Measurements from ENCODE around the gene KITLG. TPM values are rescaled to one million over a fixed set of nuclear protein-coding genes. Genes with fewer than 3 reads are reported as not detected.
"Not testable (repeated sequence)": the region's sequence is repeated elsewhere in the genome, so short reads cannot be mapped to it uniquely, and the experiment has no call there.

KITLG gene, protein sequence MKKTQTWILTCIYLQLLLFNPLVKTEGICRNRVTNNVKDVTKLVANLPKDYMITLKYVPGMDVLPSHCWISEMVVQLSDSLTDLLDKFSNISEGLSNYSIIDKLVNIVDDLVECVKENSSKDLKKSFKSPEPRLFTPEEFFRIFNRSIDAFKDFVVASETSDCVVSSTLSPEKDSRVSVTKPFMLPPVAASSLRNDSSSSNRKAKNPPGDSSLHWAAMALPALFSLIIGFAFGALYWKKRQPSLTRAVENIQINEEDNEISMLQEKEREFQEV
- total RNA-seq: 8.6 TPM
- long read RNA-seq, full-length matches to known transcripts: 17 of 18 reads
- long read RNA-seq, partial matches to known transcripts: 1 of 18 reads
- long read RNA-seq, other reads (novel, unspliced or antisense): 0 of 18 reads

DNA sequence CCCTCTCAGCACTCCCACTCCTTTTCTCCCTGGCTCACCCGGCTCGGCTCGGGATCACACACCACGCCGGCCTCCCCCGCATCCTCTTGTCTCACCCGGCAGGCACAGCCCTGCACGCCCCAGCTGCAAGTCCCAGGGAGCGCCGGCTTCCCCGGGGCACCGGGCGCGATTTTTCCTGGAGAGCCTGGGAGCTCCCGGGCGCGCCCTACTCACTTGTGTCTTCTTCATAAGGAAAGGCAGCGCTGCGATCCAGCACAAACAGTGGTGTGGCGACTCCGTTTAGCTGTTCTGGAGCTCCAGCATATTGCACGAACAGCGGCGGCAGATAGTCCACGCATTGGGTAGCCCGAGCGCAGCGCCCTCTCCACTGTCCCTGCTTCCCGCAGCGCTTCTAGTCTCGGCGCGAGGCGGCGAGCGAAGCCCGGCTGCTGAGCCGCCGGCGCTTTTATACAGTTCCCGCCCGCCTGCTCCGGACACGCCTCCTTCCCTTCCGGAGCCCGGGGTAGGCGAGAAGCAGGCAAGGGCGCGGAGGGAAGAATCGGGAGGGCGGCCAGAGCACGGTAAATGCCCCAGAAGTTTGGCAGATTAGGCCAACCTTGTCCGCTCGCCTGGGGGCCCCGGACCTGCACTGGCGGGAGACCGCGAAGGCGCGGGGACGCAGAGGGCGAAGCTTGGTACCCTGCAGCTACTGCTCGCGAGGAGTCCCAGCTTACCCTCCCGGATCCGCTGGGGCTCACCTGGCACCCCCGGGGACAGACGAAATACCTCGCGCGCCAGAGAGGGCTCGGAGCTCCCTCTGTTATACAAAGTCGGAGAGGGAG, at the start of gene KITLG:
Gene KITLG, minus strand, starts transcription at position 421 of the 821 bp plus-strand sequence. Its CDS starts 193 bp downstream, at position 228.
- no peaks in the 10 kb centered on the region for H3K36me3 ChIP-seq

DNA sequence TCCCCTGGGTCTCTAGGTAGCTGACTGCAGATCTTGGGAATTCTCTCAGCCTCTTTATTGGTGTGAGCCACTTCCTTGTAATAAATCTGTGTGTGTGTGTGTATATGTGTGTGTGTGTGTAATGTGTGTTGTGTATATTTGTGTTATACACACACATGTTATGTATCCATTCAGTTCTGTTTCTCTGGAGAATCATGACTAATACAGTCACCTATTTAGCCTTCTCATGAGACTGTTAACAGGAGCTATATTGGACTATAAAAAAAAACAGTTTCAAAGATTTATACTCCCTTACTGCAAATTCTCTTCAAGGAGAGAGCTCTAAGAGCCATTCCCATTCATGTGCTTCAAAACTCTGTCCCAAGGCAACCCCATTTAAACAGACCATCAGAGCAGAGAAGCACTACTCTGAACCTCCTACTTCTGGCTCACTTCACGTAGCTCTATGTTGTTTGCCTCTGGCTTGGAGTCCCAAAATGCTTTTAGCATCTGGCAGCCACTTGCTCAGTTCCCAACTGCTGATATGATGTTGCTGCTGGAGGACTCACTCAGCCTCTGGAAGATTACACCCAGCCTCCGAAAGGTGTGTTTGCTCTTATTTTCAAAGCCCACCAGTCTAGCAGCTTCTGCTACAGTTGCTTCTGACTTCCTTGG, 48.7 kb upstream of the KITLG start:
- Histone ChIP-seq H3K27me3 (ENCODE audit: low read depth) (no peaks in the 10 kb centered on the region), H3K27ac (replicated peaks) (no peak overlapping the region), H3K36me3 (no peaks in the 10 kb centered on the region), H3K4me1 (no peaks in the 10 kb centered on the region), H3K4me3 (no peak overlapping the region), H3K9me3 (replicated peaks) (no peaks in the 10 kb centered on the region)
- no peak for DNase-seq
- TF ChIP-seq, protein P1, sequence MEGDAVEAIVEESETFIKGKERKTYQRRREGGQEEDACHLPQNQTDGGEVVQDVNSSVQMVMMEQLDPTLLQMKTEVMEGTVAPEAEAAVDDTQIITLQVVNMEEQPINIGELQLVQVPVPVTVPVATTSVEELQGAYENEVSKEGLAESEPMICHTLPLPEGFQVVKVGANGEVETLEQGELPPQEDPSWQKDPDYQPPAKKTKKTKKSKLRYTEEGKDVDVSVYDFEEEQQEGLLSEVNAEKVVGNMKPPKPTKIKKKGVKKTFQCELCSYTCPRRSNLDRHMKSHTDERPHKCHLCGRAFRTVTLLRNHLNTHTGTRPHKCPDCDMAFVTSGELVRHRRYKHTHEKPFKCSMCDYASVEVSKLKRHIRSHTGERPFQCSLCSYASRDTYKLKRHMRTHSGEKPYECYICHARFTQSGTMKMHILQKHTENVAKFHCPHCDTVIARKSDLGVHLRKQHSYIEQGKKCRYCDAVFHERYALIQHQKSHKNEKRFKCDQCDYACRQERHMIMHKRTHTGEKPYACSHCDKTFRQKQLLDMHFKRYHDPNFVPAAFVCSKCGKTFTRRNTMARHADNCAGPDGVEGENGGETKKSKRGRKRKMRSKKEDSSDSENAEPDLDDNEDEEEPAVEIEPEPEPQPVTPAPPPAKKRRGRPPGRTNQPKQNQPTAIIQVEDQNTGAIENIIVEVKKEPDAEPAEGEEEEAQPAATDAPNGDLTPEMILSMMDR (IDR thresholded peaks at IDR 0.05; ENCODE audit: borderline replicate concordance): no peak
- intact Hi-C loops (cut with micrococcal nuclease): no loop called here

More for the DNA sequence above, at the start of gene KITLG:
- H3K27ac ChIP-seq (replicated peaks): peak within 1 kb of the TSS; percentile 90
- H3K4me1 ChIP-seq: peaks cover 48% of the 10 kb centered on the region
- H3K4me3 ChIP-seq: peak within 1 kb of the TSS; percentile 82
- H3K9me3 ChIP-seq (replicated peaks): no peaks in the 10 kb centered on the region
- TF ChIP-seq, protein P1 (IDR thresholded peaks at IDR 0.05; ENCODE audit: borderline replicate concordance): peak; percentile 52
- H3K27me3 ChIP-seq (ENCODE audit: low read depth): peaks cover 12% of the 10 kb centered on the region
- intact Hi-C loops (cut with micrococcal nuclease): loop anchor here (10.0 kb wide), 1 partner anchor 415 kb away; no protein-coding TSS in a partner anchor
- DNase-seq: peak; percentile 83

DNA sequence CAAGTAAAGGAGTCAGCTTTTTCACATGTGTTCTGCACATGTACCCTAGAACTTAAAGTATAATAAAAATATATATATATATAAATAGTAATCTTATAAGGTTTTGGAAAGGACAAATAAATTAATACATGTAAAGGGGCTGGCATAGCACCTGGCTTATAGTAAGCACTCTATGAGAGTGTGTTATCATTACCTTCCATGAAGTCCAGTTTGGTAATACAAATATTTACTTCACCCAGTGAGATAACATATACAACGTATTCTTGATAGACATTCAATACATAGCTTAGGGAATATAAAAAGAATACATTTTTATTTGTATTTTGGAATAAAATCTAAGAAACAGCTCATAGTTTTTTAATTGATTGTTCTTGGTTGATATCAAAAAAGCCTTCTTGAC, 47.8 kb upstream of the KITLG start:
- H3K4me1 ChIP-seq; H3K36me3 ChIP-seq; intact Hi-C loops (cut with micrococcal nuclease); H3K27ac ChIP-seq (replicated peaks); DNase-seq; H3K9me3 ChIP-seq (replicated peaks); H3K4me3 ChIP-seq; H3K27me3 ChIP-seq (ENCODE audit: low read depth): not testable (repeated sequence)

DNA sequence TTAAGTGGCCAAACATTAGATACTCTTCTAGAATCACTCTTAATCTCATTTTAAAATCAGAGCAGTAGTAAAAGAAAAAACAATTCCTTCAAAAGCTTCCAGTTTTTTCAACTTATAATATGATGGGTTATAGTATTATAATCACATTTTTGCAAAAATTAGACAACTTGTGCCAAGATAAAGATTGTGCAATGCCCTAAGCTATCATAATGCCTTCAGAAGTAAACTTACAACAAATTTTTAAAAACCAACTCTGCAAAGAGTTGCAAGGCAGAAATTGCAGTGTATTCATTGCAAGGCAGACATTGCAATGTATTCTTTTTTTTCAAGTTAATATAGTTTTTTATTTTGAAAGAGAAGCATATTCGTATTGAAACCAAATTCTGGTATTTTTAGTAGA, 47.2 kb upstream of the KITLG start:
- no peak for DNase-seq
- H3K36me3 ChIP-seq: no peaks in the 10 kb centered on the region
- no peak overlapping the region for H3K27ac ChIP-seq (replicated peaks)
- TF ChIP-seq, protein P1 (IDR thresholded peaks at IDR 0.05; ENCODE audit: borderline replicate concordance): no peak
- no peak overlapping the region for H3K4me3 ChIP-seq
- H3K9me3 ChIP-seq (replicated peaks): no peaks in the 10 kb centered on the region
- H3K27me3 ChIP-seq (ENCODE audit: low read depth): no peaks in the 10 kb centered on the region
- H3K4me1 ChIP-seq: no peaks in the 10 kb centered on the region
- intact Hi-C loops (cut with micrococcal nuclease): no loop called here

DNA sequence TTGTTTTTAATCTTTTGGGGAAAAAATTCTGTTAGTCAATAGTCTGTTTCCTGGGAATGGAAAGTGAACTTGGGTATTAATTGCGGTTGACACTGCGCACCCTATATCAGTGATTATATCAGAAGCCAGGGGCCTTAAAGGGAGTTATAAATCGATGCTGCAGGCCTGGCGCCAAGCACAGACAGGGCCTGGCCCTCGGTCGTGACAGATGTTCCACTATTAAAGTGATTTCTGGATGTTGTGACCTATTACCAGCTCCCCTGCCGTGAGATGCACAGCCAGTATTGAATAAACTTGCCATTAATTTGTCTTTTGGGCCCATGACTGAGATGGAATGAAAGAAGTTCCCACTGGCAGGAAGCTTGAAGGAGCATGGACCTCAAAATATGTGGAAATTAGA, 45.1 kb upstream of the KITLG start:
- H3K27me3 ChIP-seq (ENCODE audit: low read depth): no peaks in the 10 kb centered on the region
- no peaks in the 10 kb centered on the region for H3K36me3 ChIP-seq
- no peak overlapping the region for H3K27ac ChIP-seq (replicated peaks)
- H3K4me3 ChIP-seq: no peak overlapping the region
- DNase-seq: no peak
- H3K9me3 ChIP-seq (replicated peaks): no peaks in the 10 kb centered on the region
- intact Hi-C loops (cut with micrococcal nuclease): no loop called here
- TF ChIP-seq, protein P1 (IDR thresholded peaks at IDR 0.05; ENCODE audit: borderline replicate concordance): no peak
- no peaks in the 10 kb centered on the region for H3K4me1 ChIP-seq
